Measurements from ENCODE around the gene AQP12B. TPM values are rescaled to one million over a fixed set of nuclear protein-coding genes. Genes with fewer than 3 reads are reported as not detected.
"Not testable (repeated sequence)": the region's sequence is repeated elsewhere in the genome, so short reads cannot be mapped to it uniquely, and the experiment has no call there.

AQP12B gene
- total RNA-seq, 6 experiments from 2014 or later = not detected

GRCh38 chr2:240701736-240702639, 19.3 kb upstream of the AQP12B start:
- H3K27ac ChIP-seq = no peak overlapping the region
- TF ChIP-seq POLR2A (IDR thresholded peaks at IDR 0.05) (no peak), CTCF (IDR thresholded peaks at IDR 0.05) (no peak)
- DNase-seq (peak in 2 of 3 donors; percentile 18 to 22), ATAC-seq (no peak)
- H3K4me1 ChIP-seq = no peaks in the 10 kb centered on the region
- no peaks in the 10 kb centered on the region for H3K36me3 ChIP-seq
- H3K4me3 ChIP-seq = no peak overlapping the region
- 72% methylated on average over 8 of the region's 30 CpGs for WGBS (ENCODE audit: insufficient coverage, low coverage, low lambda C conversion rate, missing lambda C conversion rate)
- intact Hi-C loops (cut with DNase I) = no loop called here
- H3K9me3 ChIP-seq = no peaks in the 10 kb centered on the region
- H3K27me3 ChIP-seq = no peaks in the 10 kb centered on the region

- Histone ChIP-seq H3K9me3 (no peaks in the 10 kb centered on the region), H3K36me3 (no peaks in the 10 kb centered on the region), H3K27ac (no peak overlapping the region), H3K4me3 (no peak overlapping the region), H3K4me1 (no peaks in the 10 kb centered on the region), H3K27me3 (no peaks in the 10 kb centered on the region)
- ATAC-seq = no peak
- TF ChIP-seq POLR2A (IDR thresholded peaks at IDR 0.05) = no peak
- TF ChIP-seq CTCF (IDR thresholded peaks at IDR 0.05) = no peak
- no CpG with 5 or more reads among the region's 67 CpGs for WGBS (ENCODE audit: insufficient coverage, low coverage, low lambda C conversion rate, missing lambda C conversion rate)
- intact Hi-C loops (cut with DNase I) = no loop called here
- peak in 2 of 3 donors; percentile 10 to 46 for DNase-seq
Observed at GRCh38 chr2:240701091-240701735, 18.5 kb upstream of the AQP12B start.

- H3K36me3 ChIP-seq; H3K4me3 ChIP-seq; H3K9me3 ChIP-seq; ATAC-seq; H3K27me3 ChIP-seq; H3K4me1 ChIP-seq; intact Hi-C loops (cut with DNase I); H3K27ac ChIP-seq: not testable (repeated sequence)
- DNase-seq = peak in 1 of 3 donors; percentile 23
- 55% methylated on average over 6 of the region's 21 CpGs for WGBS (ENCODE audit: insufficient coverage, low coverage, low lambda C conversion rate, missing lambda C conversion rate)
Observed at GRCh38 chr2:240700616-240701015, 17.9 kb upstream of the AQP12B start.

- H3K9me3 ChIP-seq; H3K27ac ChIP-seq; H3K4me1 ChIP-seq; intact Hi-C loops (cut with DNase I); H3K4me3 ChIP-seq; H3K36me3 ChIP-seq; H3K27me3 ChIP-seq; ATAC-seq: not testable (repeated sequence)
- DNase-seq = peak in 1 of 3 donors; percentile 26
- WGBS (ENCODE audit: insufficient coverage, low coverage, low lambda C conversion rate, missing lambda C conversion rate) = no CpG with 5 or more reads among the region's 8 CpGs
Observed at GRCh38 chr2:240699835-240700234, 17.1 kb upstream of the AQP12B start.

- intact Hi-C loops (cut with DNase I); H3K27ac ChIP-seq; H3K36me3 ChIP-seq; H3K4me3 ChIP-seq; H3K4me1 ChIP-seq; H3K27me3 ChIP-seq; H3K9me3 ChIP-seq: not testable (repeated sequence)
- DNase-seq = peak; percentile 19 to 46 (median 43)
- ATAC-seq = peak; percentile 16 to 62 (median 50)
- WGBS (ENCODE audit: insufficient coverage, low coverage, low lambda C conversion rate, missing lambda C conversion rate) = 18% methylated on average over 2 of the region's 33 CpGs
Observed at GRCh38 chr2:240698852-240699561, 16.3 kb upstream of the AQP12B start.

GRCh38 chr2:240696469-240696868, 13.8 kb upstream of the AQP12B start:
- H3K4me1 ChIP-seq; H3K27ac ChIP-seq; H3K9me3 ChIP-seq; intact Hi-C loops (cut with DNase I); H3K27me3 ChIP-seq; DNase-seq; H3K36me3 ChIP-seq; H3K4me3 ChIP-seq; ATAC-seq: not testable (repeated sequence)
- WGBS (ENCODE audit: insufficient coverage, low coverage, low lambda C conversion rate, missing lambda C conversion rate) = no CpG with 5 or more reads among the region's 13 CpGs

GRCh38 chr2:240695593-240695992, 12.9 kb upstream of the AQP12B start:
- not testable (repeated sequence) for H3K27ac ChIP-seq
- WGBS (ENCODE audit: insufficient coverage, low coverage, low lambda C conversion rate, missing lambda C conversion rate) = no CpG with 5 or more reads among the region's 19 CpGs

GRCh38 chr2:240694304-240694703, 11.6 kb upstream of the AQP12B start:
- H3K4me3 ChIP-seq; H3K27ac ChIP-seq; intact Hi-C loops (cut with DNase I); H3K36me3 ChIP-seq; H3K9me3 ChIP-seq; H3K27me3 ChIP-seq; DNase-seq; H3K4me1 ChIP-seq; ATAC-seq: not testable (repeated sequence)
- WGBS (ENCODE audit: insufficient coverage, low coverage, low lambda C conversion rate, missing lambda C conversion rate) = no CpG with 5 or more reads among the region's 12 CpGs

More at GRCh38 chr2:240695593-240695992, 12.9 kb upstream of the AQP12B start:
- H3K9me3 ChIP-seq; intact Hi-C loops (cut with DNase I); H3K4me1 ChIP-seq; H3K27me3 ChIP-seq; DNase-seq; H3K4me3 ChIP-seq; H3K36me3 ChIP-seq; ATAC-seq: not testable (repeated sequence)

All from right lobe of liver (tissue), 6 donors.